Breast epithelium (tissue), 4 donors: ENCODE results near the gene UBA1. TPM values are rescaled to one million over a fixed set of nuclear protein-coding genes. Genes with fewer than 3 reads are reported as not detected.

ENCODE experiments used
- DNase-seq, 2 donors: peaks; one replicate each; pipeline ENCODE4 v3.0.0-alpha.2; 2019; ENCODE audit warnings: low spot score in 2 of 2
- H3K27ac ChIP-seq, 2 donors: fragments of 200-600 bp; sonication (generic) in 1 of 2; one replicate each; pipeline ENCODE4 v1.5.1; 2016 to 2019; ENCODE audit warnings: mild to moderate bottlenecking in 1 of 2
- H3K27me3 ChIP-seq, 2 donors: fragments of 200-600 bp; sonication (generic) in 1 of 2; one replicate each; pipeline versions ENCODE4 v1.5.1 to v1.6.0; 2017 to 2019; ENCODE audit warnings: control low read depth in 1 of 2, mild to moderate bottlenecking in 1 of 2
- H3K36me3 ChIP-seq: fragments of 200-600 bp; one replicate; pipeline ENCODE4 v1.5.1; 2019
- H3K4me1 ChIP-seq, 2 donors: fragments of 200-600 bp; sonication (generic); one replicate each; pipeline ENCODE4 v1.5.1; 2016 to 2019; ENCODE audit warnings: control low read depth in 1 of 2
- H3K4me3 ChIP-seq, 3 donors: fragments of 200-600 bp; sonication (generic); 1 replicate in 2 of 3; 2 replicates in 1 of 3; pipeline ENCODE4 v1.5.1; 2016 to 2019; ENCODE audit warnings: mild to moderate bottlenecking in 3 of 3, moderate library complexity in 2 of 3
- H3K9me3 ChIP-seq, 2 donors: fragments of 200-600 bp; sonication (generic) in 1 of 2; one replicate each; pipeline ENCODE4 v1.5.1; 2016 to 2019; ENCODE audit warnings: control low read depth in 1 of 2
- POLR2A ChIP-seq: fragments of 450-650 bp; IDR thresholded peaks from one replicate; pipeline ENCODE4 v1.6.1; 2016; ENCODE audit warnings: antibody characterized with exemption, mild to moderate bottlenecking, moderate library complexity
- POLR2AphosphoS5 ChIP-seq, 3 donors: sonication (generic); formaldehyde crosslinking; IDR thresholded peaks; one replicate each; pipeline ENCODE4 v1.6.1; 2017; ENCODE audit warnings: antibody characterized with exemption in 3 of 3
- intact Hi-C: fragments of 100-400 bp; cut with DNase I; formaldehyde crosslinking; loops from one replicate; pipeline ENCODE4 v1.15.1; 2023; ENCODE audit warnings: low total_unique reads
- total RNA-seq, 3 donors: library from RNA; depleted of rRNA; stranded (reverse); fragments of >200 nt; gene quantifications; one replicate each; pipeline ENCODE4 v1.1.0, GENCODE V29; 2016
- TF ChIP-seq, protein P1 (sequence below), 3 donors: fragments of 450-650 bp; IDR thresholded peaks; one replicate each; pipeline ENCODE4 v1.5.1; 2016 to 2017; ENCODE audit warnings: antibody characterized with exemption in 3 of 3, mild to moderate bottlenecking in 3 of 3, moderate library complexity in 3 of 3

The UBA1 gene
- total RNA-seq, 3 donors from 2014 or later, result 109 to 149 (median 141) TPM

DNA sequence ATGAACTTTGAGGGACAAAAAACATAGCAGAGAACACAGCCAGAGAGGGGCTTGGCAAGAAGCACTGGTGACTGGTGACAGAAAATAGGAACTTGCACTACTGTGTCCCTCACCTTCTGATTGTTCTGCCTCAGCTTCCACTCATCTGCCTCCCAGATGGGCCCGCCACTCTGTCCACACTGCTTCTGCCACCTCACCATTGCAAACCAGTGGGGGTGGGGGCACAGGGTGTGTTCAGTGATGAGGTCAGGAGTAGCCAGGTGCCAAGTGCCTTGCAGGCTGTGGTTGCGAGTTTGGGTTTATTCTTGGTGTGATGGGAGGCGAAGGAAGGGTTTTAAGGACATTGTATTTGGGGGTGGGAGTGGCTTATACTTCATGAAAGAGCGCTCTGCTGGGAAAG lies 9.1 kb upstream of the UBA1 start:
- H3K36me3 ChIP-seq, result no peaks in the 10 kb centered on the region
- H3K27me3 ChIP-seq, result peaks cover 0 to 74% of the 10 kb centered on the region in 2 donors
- no peaks in the 10 kb centered on the region for H3K9me3 ChIP-seq
- H3K4me1 ChIP-seq, result no peaks in the 10 kb centered on the region
- TF ChIP-seq, protein P1, sequence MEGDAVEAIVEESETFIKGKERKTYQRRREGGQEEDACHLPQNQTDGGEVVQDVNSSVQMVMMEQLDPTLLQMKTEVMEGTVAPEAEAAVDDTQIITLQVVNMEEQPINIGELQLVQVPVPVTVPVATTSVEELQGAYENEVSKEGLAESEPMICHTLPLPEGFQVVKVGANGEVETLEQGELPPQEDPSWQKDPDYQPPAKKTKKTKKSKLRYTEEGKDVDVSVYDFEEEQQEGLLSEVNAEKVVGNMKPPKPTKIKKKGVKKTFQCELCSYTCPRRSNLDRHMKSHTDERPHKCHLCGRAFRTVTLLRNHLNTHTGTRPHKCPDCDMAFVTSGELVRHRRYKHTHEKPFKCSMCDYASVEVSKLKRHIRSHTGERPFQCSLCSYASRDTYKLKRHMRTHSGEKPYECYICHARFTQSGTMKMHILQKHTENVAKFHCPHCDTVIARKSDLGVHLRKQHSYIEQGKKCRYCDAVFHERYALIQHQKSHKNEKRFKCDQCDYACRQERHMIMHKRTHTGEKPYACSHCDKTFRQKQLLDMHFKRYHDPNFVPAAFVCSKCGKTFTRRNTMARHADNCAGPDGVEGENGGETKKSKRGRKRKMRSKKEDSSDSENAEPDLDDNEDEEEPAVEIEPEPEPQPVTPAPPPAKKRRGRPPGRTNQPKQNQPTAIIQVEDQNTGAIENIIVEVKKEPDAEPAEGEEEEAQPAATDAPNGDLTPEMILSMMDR (IDR thresholded peaks at IDR 0.05), result no peak
- no peak for TF ChIP-seq POLR2AphosphoS5 (IDR thresholded peaks at IDR 0.05)
- H3K27ac ChIP-seq, result no peak overlapping the region
- intact Hi-C loops, result no loop called here
- DNase-seq, result no peak
- no peak overlapping the region for H3K4me3 ChIP-seq

DNA sequence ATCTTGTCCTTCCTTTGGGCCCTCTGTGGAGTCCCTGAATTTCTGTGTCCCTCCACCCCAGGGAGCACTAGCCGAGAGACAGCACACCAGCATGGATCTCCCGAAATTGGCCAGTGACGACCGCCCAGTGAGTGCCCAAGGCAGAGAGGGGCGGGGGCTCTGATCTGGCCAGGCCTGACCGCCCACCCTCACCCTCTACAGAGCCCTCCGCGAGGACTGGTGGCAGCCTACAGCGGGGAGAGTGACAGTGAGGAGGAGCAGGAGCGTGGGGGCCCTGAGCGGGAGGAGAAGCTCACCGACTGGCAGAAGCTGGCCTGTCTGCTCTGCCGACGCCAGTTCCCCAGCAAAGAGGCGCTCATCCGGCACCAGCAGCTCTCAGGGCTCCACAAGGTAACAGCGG lies 8.4 kb upstream of the UBA1 start:
- intact Hi-C loops, result no loop called here
- DNase-seq, result no peak
- no peak for TF ChIP-seq POLR2AphosphoS5 (IDR thresholded peaks at IDR 0.05)
- no peak for TF ChIP-seq POLR2A
- TF ChIP-seq, protein P1 (IDR thresholded peaks at IDR 0.05), result no peak
- Histone ChIP-seq H3K4me1 (no peaks in the 10 kb centered on the region), H3K27ac (no peak overlapping the region), H3K9me3 (no peaks in the 10 kb centered on the region), H3K27me3 (peaks cover 0 to 69% of the 10 kb centered on the region in 2 donors), H3K4me3 (no peak overlapping the region), H3K36me3 (no peaks in the 10 kb centered on the region)

DNA sequence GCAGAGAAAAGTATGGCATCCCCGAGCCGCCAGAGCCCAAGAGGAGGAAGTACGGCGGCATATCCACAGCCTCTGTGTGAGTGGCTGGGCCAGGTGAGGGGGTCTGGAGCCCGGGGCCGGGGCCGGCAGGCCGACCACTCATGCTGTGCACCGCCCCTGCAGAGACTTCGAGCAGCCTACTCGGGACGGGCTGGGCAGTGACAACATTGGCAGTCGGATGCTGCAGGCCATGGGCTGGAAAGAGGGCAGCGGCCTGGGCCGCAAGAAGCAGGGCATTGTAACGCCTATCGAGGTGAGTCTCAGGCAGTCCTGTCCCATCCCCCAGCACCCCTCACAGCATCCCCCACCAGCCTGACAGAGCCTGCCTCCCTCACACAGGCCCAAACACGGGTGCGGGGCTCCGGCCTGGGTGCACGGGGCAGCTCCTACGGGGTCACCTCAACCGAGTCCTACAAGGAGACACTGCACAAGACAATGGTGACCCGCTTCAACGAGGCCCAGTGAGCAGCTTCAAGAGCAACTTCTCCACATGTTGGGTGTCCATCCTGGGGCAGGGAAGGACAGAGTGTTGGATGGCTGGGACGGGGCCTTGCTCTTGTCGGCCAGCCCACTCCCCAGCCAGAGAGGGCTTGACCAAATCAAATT lies 7.4 kb upstream of the UBA1 start:
- no peaks in the 10 kb centered on the region for H3K9me3 ChIP-seq
- no peaks in the 10 kb centered on the region for H3K4me1 ChIP-seq
- H3K27ac ChIP-seq, result no peak overlapping the region
- TF ChIP-seq, protein P1 (IDR thresholded peaks at IDR 0.05), result no peak
- TF ChIP-seq POLR2A (no peak), POLR2AphosphoS5 (IDR thresholded peaks at IDR 0.05) (no peak)
- peaks cover 0 to 70% of the 10 kb centered on the region in 2 donors for H3K27me3 ChIP-seq
- no peak for DNase-seq
- intact Hi-C loops, result no loop called here
- H3K4me3 ChIP-seq, result no peak overlapping the region
- no peaks in the 10 kb centered on the region for H3K36me3 ChIP-seq

DNA sequence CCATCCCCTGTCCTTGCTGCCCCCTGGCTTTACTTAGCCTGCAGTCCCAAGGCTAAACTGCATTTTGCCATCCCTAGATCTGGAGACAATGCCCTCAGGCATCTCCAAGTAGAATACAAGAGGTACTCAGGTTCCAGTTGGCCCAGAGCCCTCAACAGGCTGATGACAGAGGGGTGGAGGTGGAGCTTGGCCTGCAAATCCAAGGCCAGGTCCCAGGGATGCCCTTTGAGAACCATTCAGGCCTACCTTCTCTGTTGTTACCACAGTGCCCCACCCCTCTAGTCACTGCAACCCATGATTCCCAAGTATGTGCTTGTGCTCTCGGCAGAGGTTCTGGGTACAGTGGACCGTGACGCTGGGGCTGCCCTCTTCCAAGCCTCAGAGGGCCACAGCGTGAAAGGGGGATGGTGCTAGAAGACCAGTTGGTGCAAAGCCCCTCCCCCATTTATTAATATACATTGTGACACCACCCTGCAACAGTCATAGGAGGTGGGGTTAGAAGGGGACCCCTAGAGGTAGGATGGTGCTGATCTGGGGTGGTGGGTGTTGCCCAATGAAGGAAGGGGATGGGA lies 6.4 kb upstream of the UBA1 start:
- Histone ChIP-seq H3K36me3 (no peaks in the 10 kb centered on the region), H3K27me3 (peaks cover 0 to 60% of the 10 kb centered on the region in 2 donors), H3K27ac (no peak overlapping the region), H3K4me3 (no peak overlapping the region), H3K4me1 (no peaks in the 10 kb centered on the region), H3K9me3 (no peaks in the 10 kb centered on the region)
- intact Hi-C loops, result no loop called here
- DNase-seq, result no peak
- TF ChIP-seq POLR2AphosphoS5 (IDR thresholded peaks at IDR 0.05), result no peak
- TF ChIP-seq POLR2A, result no peak

DNA sequence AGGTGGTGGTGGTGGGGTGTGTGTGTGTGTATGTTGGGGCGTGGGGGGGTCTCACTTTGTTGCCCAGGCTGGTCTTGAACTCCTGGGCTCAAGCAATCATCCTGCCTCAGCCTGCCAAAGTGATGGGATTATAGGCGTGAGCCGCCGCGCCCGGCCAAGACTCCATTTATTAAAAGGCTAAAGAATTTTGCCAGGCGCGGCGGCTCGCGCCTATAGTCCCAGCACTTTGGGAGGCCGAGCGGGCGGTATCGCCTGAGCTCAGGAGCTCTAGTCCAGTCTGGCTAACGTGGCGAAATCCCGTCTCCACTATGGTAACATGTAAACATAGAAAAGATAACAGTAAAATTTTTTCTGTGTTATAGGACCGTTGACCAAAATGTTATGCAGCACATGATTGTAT lies 3.7 kb upstream of the UBA1 start:
- intact Hi-C loops, result no loop called here
- Histone ChIP-seq H3K4me3 (no peak overlapping the region), H3K4me1 (peaks cover 0 to 4% of the 10 kb centered on the region in 2 donors), H3K27me3 (peaks cover 0 to 35% of the 10 kb centered on the region in 2 donors), H3K27ac (no peak overlapping the region), H3K9me3 (no peaks in the 10 kb centered on the region), H3K36me3 (no peaks in the 10 kb centered on the region)
- TF ChIP-seq, protein P1 (IDR thresholded peaks at IDR 0.05), result no peak
- TF ChIP-seq POLR2AphosphoS5 (IDR thresholded peaks at IDR 0.05) (no peak), POLR2A (no peak)
- DNase-seq, result no peak
